ENCODE measurements around the gene CLTA. TPM values are rescaled to one million over a fixed set of nuclear protein-coding genes. Genes with fewer than 3 reads are reported as not detected.

Gene CLTA
- total RNA-seq, 1 experiment from 2014 or later: 269 TPM

DNA sequence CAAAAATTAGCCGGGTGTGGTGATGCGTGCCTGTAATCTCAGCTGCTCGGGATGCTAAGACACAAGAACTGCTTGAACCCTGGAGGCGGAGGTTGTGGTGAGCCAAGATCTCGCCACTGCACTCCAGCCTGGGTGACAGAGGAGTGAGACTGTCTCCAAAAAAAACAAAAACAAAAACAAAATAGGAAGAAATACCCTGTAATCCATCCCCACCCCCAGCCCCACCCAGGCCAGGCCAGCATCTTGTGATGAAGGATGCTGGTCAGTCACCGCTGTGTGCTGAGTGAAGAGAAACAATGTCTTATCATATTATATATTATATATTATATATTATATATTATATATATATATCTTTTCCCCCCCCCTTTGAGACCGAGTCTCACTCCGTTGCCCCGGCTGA, 37.0 kb upstream of the CLTA start:
- Mint-ChIP-seq H3K27ac (ENCODE audit: unreplicated experiment) (no peak overlapping the region), H3K27me3 (ENCODE audit: insufficient read depth, unreplicated experiment) (no peaks in the 10 kb centered on the region), H3K36me3 (ENCODE audit: insufficient read depth, unreplicated experiment) (no peaks in the 10 kb centered on the region), H3K9me3 (ENCODE audit: unreplicated experiment) (no peaks in the 10 kb centered on the region), H3K4me1 (ENCODE audit: low read depth, unreplicated experiment) (no peaks in the 10 kb centered on the region), H3K4me3 (ENCODE audit: unreplicated experiment) (no peak overlapping the region)
- no peak overlapping the region for H3K4me3 ChIP-seq (ENCODE audit: low read depth, low read length)
- intact Hi-C loops (cut with micrococcal nuclease; ENCODE audit: unreplicated experiment): no loop called here
- ChIA-PET CTCF (no interaction called here), POLR2A (no interaction called here)
- DNase-seq: no peak
- no peaks in the 10 kb centered on the region for H3K9me3 ChIP-seq
- no peak for TF ChIP-seq CTCF (IDR thresholded peaks at IDR 0.05; ENCODE audit: insufficient read depth in 1 of 2, low read depth in 1 of 2, low read length in 1 of 2, severe bottlenecking in 1 of 2, unreplicated experiment in 1 of 2)
- H3K27me3 ChIP-seq (replicated peaks; ENCODE audit: control insufficient read depth, insufficient read depth, low read length): no peaks in the 10 kb centered on the region
- no peaks in the 10 kb centered on the region for H3K4me1 ChIP-seq
- no TSS peak for BruUV-seq (replicated peaks)
- no peaks in the 10 kb centered on the region for H3K36me3 ChIP-seq (ENCODE audit: control insufficient read depth, insufficient read depth, low read length)

DNA sequence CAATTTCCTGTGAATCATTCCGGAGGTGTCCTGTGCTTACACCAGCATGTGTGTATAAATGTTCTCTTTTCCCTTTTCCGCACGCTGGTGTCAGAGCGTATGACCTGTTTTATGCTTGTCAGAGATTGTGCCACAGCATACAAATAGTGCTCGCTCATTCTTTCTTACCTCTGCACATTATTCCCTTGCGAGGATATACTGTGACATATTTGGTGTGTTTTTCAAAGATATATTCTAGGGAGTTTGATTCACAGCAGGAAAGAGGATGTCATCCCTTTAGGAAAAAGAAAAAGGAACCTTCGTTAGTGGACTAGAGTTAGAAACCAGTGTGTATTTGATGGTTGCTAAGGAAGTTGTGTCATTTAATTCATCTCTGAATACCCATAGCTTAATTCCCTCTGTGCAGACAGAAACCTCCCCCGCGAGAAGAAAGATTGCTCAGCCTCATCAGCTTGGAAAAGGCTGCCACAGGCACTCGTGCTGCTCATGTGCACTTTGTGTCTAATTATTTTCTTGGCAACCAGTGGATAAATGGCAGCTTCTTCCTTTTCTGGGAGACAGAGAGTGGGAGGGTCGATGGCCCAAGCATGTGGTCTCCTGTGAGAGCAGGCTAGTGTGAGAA, 36.3 kb upstream of the CLTA start:
- intact Hi-C loops (cut with micrococcal nuclease; ENCODE audit: unreplicated experiment): no loop called here
- no peak overlapping the region for H3K27ac Mint-ChIP-seq (ENCODE audit: unreplicated experiment)
- H3K9me3 Mint-ChIP-seq (ENCODE audit: unreplicated experiment): no peaks in the 10 kb centered on the region
- TF ChIP-seq CTCF (IDR thresholded peaks at IDR 0.05; ENCODE audit: insufficient read depth in 1 of 2, low read depth in 1 of 2, low read length in 1 of 2, severe bottlenecking in 1 of 2, unreplicated experiment in 1 of 2): no peak
- BruUV-seq (replicated peaks): no TSS peak
- no peaks in the 10 kb centered on the region for H3K27me3 Mint-ChIP-seq (ENCODE audit: insufficient read depth, unreplicated experiment)
- H3K4me3 Mint-ChIP-seq (ENCODE audit: unreplicated experiment): no peak overlapping the region
- CTCF ChIA-PET: no interaction called here
- Histone ChIP-seq H3K9me3 (no peaks in the 10 kb centered on the region), H3K4me3 (ENCODE audit: low read depth, low read length) (no peak overlapping the region), H3K36me3 (ENCODE audit: control insufficient read depth, insufficient read depth, low read length) (no peaks in the 10 kb centered on the region), H3K4me1 (no peaks in the 10 kb centered on the region), H3K27me3 (replicated peaks; ENCODE audit: control insufficient read depth, insufficient read depth, low read length) (no peaks in the 10 kb centered on the region)
- H3K4me1 Mint-ChIP-seq (ENCODE audit: low read depth, unreplicated experiment): no peaks in the 10 kb centered on the region
- POLR2A ChIA-PET: no interaction called here
- no peaks in the 10 kb centered on the region for H3K36me3 Mint-ChIP-seq (ENCODE audit: insufficient read depth, unreplicated experiment)
- DNase-seq: no peak

DNA sequence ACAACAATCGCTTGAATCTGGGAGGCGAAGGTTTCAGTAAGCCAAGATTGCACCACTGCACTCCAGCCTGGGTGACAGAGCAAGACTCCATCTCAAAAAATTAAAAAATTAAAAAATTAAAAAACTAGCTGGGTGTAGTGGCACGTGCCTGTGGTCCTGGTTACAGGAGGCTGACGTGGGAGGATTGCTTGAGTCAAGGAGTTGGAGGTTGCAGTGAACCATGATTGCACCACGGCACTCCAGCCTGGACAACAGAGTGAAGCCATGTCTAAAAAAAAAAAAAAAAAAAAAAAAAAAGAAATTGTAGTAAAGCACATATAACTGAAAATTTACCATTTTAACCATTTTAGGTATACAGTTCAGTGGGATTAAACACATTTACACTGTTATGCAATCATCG, 34.6 kb upstream of the CLTA start:
- BruUV-seq (replicated peaks): no TSS peak
- Mint-ChIP-seq H3K9me3 (ENCODE audit: unreplicated experiment) (no peaks in the 10 kb centered on the region), H3K4me1 (ENCODE audit: low read depth, unreplicated experiment) (no peaks in the 10 kb centered on the region), H3K27ac (ENCODE audit: unreplicated experiment) (no peak overlapping the region), H3K36me3 (ENCODE audit: insufficient read depth, unreplicated experiment) (no peaks in the 10 kb centered on the region), H3K27me3 (ENCODE audit: insufficient read depth, unreplicated experiment) (peaks cover 3% of the 10 kb centered on the region), H3K4me3 (ENCODE audit: unreplicated experiment) (no peak overlapping the region)
- Histone ChIP-seq H3K27me3 (replicated peaks; ENCODE audit: control insufficient read depth, insufficient read depth, low read length) (no peaks in the 10 kb centered on the region), H3K4me1 (no peaks in the 10 kb centered on the region), H3K4me3 (ENCODE audit: low read depth, low read length) (no peak overlapping the region), H3K9me3 (no peaks in the 10 kb centered on the region), H3K36me3 (ENCODE audit: control insufficient read depth, insufficient read depth, low read length) (no peaks in the 10 kb centered on the region)
- ChIA-PET POLR2A (no interaction called here), CTCF (no interaction called here)
- no peak for TF ChIP-seq CTCF (IDR thresholded peaks at IDR 0.05; ENCODE audit: insufficient read depth in 1 of 2, low read depth in 1 of 2, low read length in 1 of 2, severe bottlenecking in 1 of 2, unreplicated experiment in 1 of 2)
- intact Hi-C loops (cut with micrococcal nuclease; ENCODE audit: unreplicated experiment): no loop called here
- no peak for DNase-seq

Measured in Caco-2 (cell line).